HG02852 (cell line): ENCODE results near the gene CCNQ.

Experiments used
- ATAC-seq: cut with Tn5 transposase; IDR thresholded peaks from one replicate; pipeline ENCODE4 v1.9.1; 2021; ENCODE audit warnings: mild to moderate bottlenecking, moderate library complexity; ENCODE audit not compliant: unreplicated experiment

The CCNQ gene

GRCh38 chrX:153598541-153599191 is at the start of gene CCNQ:
CCNQ (minus strand) TSS chrX:153599139; CDS start chrX:153599073, 66 bp downstream.
- peak; percentile 58 for ATAC-seq

GRCh38 chrX:153647461-153648357 is 48.8 kb upstream of the CCNQ start:
- no peak for ATAC-seq

GRCh38 chrX:153646620-153647373 is 47.9 kb upstream of the CCNQ start, which contains the start of gene DUSP9:
DUSP9 (plus strand) TSS chrX:153647203; CDS start chrX:153647954, 751 bp downstream.
- ATAC-seq = no peak

GRCh38 chrX:153645921-153646488 is 47.1 kb upstream of the CCNQ start:
- ATAC-seq = no peak

GRCh38 chrX:153645151-153645550 is 46.2 kb upstream of the CCNQ start:
- ATAC-seq = no peak

- no peak for ATAC-seq
Observed at GRCh38 chrX:153644356-153645125, 45.6 kb upstream of the CCNQ start.

- ATAC-seq = no peak
Observed at GRCh38 chrX:153643431-153644351, 44.8 kb upstream of the CCNQ start.

GRCh38 chrX:153642655-153643430 is 43.9 kb upstream of the CCNQ start:
- no peak for ATAC-seq

GRCh38 chrX:153642051-153642654 is 43.2 kb upstream of the CCNQ start:
- no peak for ATAC-seq

- no peak for ATAC-seq
Observed at GRCh38 chrX:153641627-153642026, 42.7 kb upstream of the CCNQ start.

- no peak for ATAC-seq
Observed at GRCh38 chrX:153640736-153641575, 42.0 kb upstream of the CCNQ start.

GRCh38 chrX:153640045-153640686 is 41.2 kb upstream of the CCNQ start:
- ATAC-seq = no peak

- no peak for ATAC-seq
Observed at GRCh38 chrX:153639177-153640044, 40.5 kb upstream of the CCNQ start.

GRCh38 chrX:153638436-153639176 is 39.7 kb upstream of the CCNQ start:
- ATAC-seq = no peak

GRCh38 chrX:153638041-153638371 is 39.1 kb upstream of the CCNQ start:
- ATAC-seq = no peak
